HepG2 (cell line): ENCODE data around the gene CHN2. TPM values are rescaled to one million over a fixed set of nuclear protein-coding genes. Genes with fewer than 3 reads are reported as not detected.

Experiments used
- BCLAF1 ChIP-seq: fragments of 450-650 bp; IDR thresholded peaks from 2 replicates; pipeline ENCODE4 v1.6.1; 2017; ENCODE audit warnings: mild to moderate bottlenecking
- FOSL2 ChIP-seq: sonication (generic); formaldehyde crosslinking; IDR thresholded peaks from 2 replicates; pipeline ENCODE4 v1.4.0; 2020; ENCODE audit warnings: missing genetic modification reagents
- HMGXB3 ChIP-seq: sonication (generic); formaldehyde crosslinking; IDR thresholded peaks from 2 replicates; pipeline ENCODE4 v1.4.0; 2020; ENCODE audit warnings: missing genetic modification reagents, borderline replicate concordance
- HNF1B ChIP-seq: sonication (generic); formaldehyde crosslinking; IDR thresholded peaks from 2 replicates; pipeline ENCODE4 v1.5.1; 2020; ENCODE audit warnings: mild to moderate bottlenecking, moderate library complexity, missing genetic modification reagents
- HOMEZ ChIP-seq: IDR thresholded peaks from 2 replicates; pipeline ENCODE4 v1.6.1; 2016; ENCODE audit warnings: low read depth
- JARID2 ChIP-seq: sonication (generic); formaldehyde crosslinking; IDR thresholded peaks from 2 replicates; pipeline ENCODE4 v1.8.1; 2023; ENCODE audit warnings: missing genetic modification reagents, inconsistent platforms; ENCODE audit not compliant: insufficient replicate concordance
- JUND ChIP-seq: sonication (generic); formaldehyde crosslinking; IDR thresholded peaks from 2 replicates; pipeline ENCODE4 v1.8.0; 2022; ENCODE audit warnings: mild to moderate bottlenecking, missing genetic modification reagents
- KAT8 ChIP-seq: IDR thresholded peaks from 2 replicates; pipeline ENCODE4 v1.6.1; 2016; ENCODE audit warnings: missing genetic modification reagents, missing compliant biosample characterization
- PCBP2 ChIP-seq: fragments of 200-400 bp; formaldehyde crosslinking; optimal IDR thresholded peaks from 2 replicates; pipeline ENCODE3; 2018; ENCODE audit warnings: low read length, low read depth; ENCODE audit not compliant: poor library complexity, severe bottlenecking
- RAD51 ChIP-seq: fragments of 450-650 bp; IDR thresholded peaks from 2 replicates; pipeline ENCODE4 v1.6.1; 2016; ENCODE audit warnings: borderline replicate concordance
- SP140L ChIP-seq: sonication (generic); formaldehyde crosslinking; IDR thresholded peaks from 2 replicates; pipeline ENCODE4 v1.4.0; 2020; ENCODE audit warnings: missing genetic modification reagents, borderline replicate concordance
- ZFP90 ChIP-seq: sonication (generic); formaldehyde crosslinking; IDR thresholded peaks from 2 replicates; pipeline ENCODE4 v1.8.0; 2022; ENCODE audit warnings: missing genetic modification reagents, mild to moderate bottlenecking, inconsistent platforms, borderline replicate concordance
- ZNF33A ChIP-seq: sonication (generic); formaldehyde crosslinking; IDR thresholded peaks from 2 replicates; pipeline ENCODE4 v1.5.1; 2020; ENCODE audit warnings: missing genetic modification reagents, mild to moderate bottlenecking, moderate library complexity, borderline replicate concordance
- ZNF687 ChIP-seq: sonication (generic); formaldehyde crosslinking; IDR thresholded peaks from 2 replicates; pipeline ENCODE4 v1.5.1; 2020; ENCODE audit warnings: mild to moderate bottlenecking, missing genetic modification reagents, moderate library complexity
- ZNF713 ChIP-seq: sonication (generic); formaldehyde crosslinking; IDR thresholded peaks from 2 replicates; pipeline ENCODE4 v1.4.0; 2020; ENCODE audit warnings: mild to moderate bottlenecking, missing genetic modification reagents
- polyA plus RNA-seq, 8 experiments: library from polyadenylated mRNA; depleted of rRNA in 3 of 8; stranded (reverse) in 7 of 8; unstranded in 1 of 8; fragments of >200 nt; fragmentation: Illumina TruSeq in 4 of 8; extraction: Trizol in 4 of 8; gene quantifications; 2 replicates each; pipeline versions ENCODE4 v1.2.1 to v1.2.3, GENCODE V29; 2011 to 2016; ENCODE audit warnings: low read depth in 4 of 8, missing spikeins in 1 of 8, mixed read lengths in 1 of 8; ENCODE audit not compliant: insufficient read depth in 1 of 8
- total RNA-seq, 5 experiments: library from RNA; depleted of rRNA; stranded (reverse); fragments of >200 nt; fragmentation: Illumina TruSeq; extraction: Trizol; gene quantifications; 2 replicates each; pipeline ENCODE4 v1.2.3, GENCODE V29; 2016; ENCODE audit warnings: low read depth in 1 of 5

CHN2 gene
- total and polyA plus RNA-seq, 2 of the 13 experiments (the other 11 are each of a cell fraction or from before 2014, with no cell fraction given), result 23.5 to 30.5 TPM

GRCh38 chr7:29405891-29406290 lies 211.3 kb downstream of the CHN2 start (continued):
- TF ChIP-seq FOSL2 (CRISPR knock-in tag) (peak; percentile 63), PCBP2 (no peak), BCLAF1 (no peak), HNF1B (CRISPR knock-in tag) (peak; percentile 84), ZNF713 (CRISPR knock-in tag) (no peak), HMGXB3 (CRISPR knock-in tag) (no peak), JARID2 (CRISPR knock-in tag) (peak; percentile 36), RAD51 (no peak), HOMEZ (0 out of 2 replicates have a peak, but pooled peaks have one; percentile 50), ZFP90 (CRISPR knock-in tag) (no peak), SP140L (CRISPR knock-in tag) (no peak), ZNF687 (peak; percentile 65), JUND (no peak), KAT8 (0 out of 2 replicates have a peak, but pooled peaks have one; percentile 45), ZNF33A (CRISPR knock-in tag) (no peak)
